Type B pancreatic cell (in vitro differentiated cells): ENCODE results near the gene CIAO2B. TPM values are rescaled to one million over a fixed set of nuclear protein-coding genes. Genes with fewer than 3 reads are reported as not detected.

Experiments used
- DNase-seq: peaks from one replicate; pipeline ENCODE4 v3.0.0; 2021; ENCODE audit warnings: mixed read lengths; ENCODE audit not compliant: unreplicated experiment; ENCODE audit errors: extremely low spot score
- H3K27ac Mint-ChIP-seq: 2 replicates; pipeline ENCODE4 v1.8.0; 2021; ENCODE audit warnings: mild to moderate bottlenecking, mixed read lengths
- H3K27me3 Mint-ChIP-seq: 2 replicates; pipeline ENCODE4 v1.8.0; 2021; ENCODE audit warnings: mixed read lengths
- H3K36me3 Mint-ChIP-seq: 2 replicates; pipeline ENCODE4 v1.8.0; 2021; ENCODE audit warnings: mixed read lengths
- H3K4me1 Mint-ChIP-seq: one replicate; pipeline ENCODE4 v1.8.0; 2021; ENCODE audit warnings: mixed read lengths; ENCODE audit not compliant: unreplicated experiment
- H3K4me3 Mint-ChIP-seq: 2 replicates; pipeline ENCODE4 v1.8.0; 2021; ENCODE audit warnings: mild to moderate bottlenecking, mixed read lengths
- H3K9me3 Mint-ChIP-seq: 2 replicates; pipeline ENCODE4 v1.8.0; 2021; ENCODE audit warnings: mixed read lengths
- total RNA-seq: library from RNA; stranded (reverse); gene quantifications from 2 replicates; pipeline ENCODE4 v1.2.1, GENCODE V29; 2021; ENCODE audit warnings: low replicate concordance
- TF ChIP-seq, protein P1 (sequence below): fragments of 200-600 bp; sonication (generic); conservative IDR thresholded peaks from 2 replicates; pipeline ENCODE4 v1.5.0; 2021; ENCODE audit warnings: antibody characterized with exemption, mild to moderate bottlenecking

Gene CIAO2B
- total RNA-seq, 1 donor from 2014 or later = 71.3 TPM

- H3K27me3 Mint-ChIP-seq = peaks cover 13% of the 10 kb centered on the region
- peaks cover 8% of the 10 kb centered on the region for H3K9me3 Mint-ChIP-seq
- no peak overlapping the region for H3K4me3 Mint-ChIP-seq
- peaks cover 10% of the 10 kb centered on the region for H3K4me1 Mint-ChIP-seq
- DNase-seq = no peak
- no peak overlapping the region for H3K27ac Mint-ChIP-seq
- TF ChIP-seq, protein P1, sequence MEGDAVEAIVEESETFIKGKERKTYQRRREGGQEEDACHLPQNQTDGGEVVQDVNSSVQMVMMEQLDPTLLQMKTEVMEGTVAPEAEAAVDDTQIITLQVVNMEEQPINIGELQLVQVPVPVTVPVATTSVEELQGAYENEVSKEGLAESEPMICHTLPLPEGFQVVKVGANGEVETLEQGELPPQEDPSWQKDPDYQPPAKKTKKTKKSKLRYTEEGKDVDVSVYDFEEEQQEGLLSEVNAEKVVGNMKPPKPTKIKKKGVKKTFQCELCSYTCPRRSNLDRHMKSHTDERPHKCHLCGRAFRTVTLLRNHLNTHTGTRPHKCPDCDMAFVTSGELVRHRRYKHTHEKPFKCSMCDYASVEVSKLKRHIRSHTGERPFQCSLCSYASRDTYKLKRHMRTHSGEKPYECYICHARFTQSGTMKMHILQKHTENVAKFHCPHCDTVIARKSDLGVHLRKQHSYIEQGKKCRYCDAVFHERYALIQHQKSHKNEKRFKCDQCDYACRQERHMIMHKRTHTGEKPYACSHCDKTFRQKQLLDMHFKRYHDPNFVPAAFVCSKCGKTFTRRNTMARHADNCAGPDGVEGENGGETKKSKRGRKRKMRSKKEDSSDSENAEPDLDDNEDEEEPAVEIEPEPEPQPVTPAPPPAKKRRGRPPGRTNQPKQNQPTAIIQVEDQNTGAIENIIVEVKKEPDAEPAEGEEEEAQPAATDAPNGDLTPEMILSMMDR = no peak
- H3K36me3 Mint-ChIP-seq = no peaks in the 10 kb centered on the region
Measured at GRCh38 chr16:66910175-66910940, 23.8 kb downstream of the CIAO2B start.

DNA sequence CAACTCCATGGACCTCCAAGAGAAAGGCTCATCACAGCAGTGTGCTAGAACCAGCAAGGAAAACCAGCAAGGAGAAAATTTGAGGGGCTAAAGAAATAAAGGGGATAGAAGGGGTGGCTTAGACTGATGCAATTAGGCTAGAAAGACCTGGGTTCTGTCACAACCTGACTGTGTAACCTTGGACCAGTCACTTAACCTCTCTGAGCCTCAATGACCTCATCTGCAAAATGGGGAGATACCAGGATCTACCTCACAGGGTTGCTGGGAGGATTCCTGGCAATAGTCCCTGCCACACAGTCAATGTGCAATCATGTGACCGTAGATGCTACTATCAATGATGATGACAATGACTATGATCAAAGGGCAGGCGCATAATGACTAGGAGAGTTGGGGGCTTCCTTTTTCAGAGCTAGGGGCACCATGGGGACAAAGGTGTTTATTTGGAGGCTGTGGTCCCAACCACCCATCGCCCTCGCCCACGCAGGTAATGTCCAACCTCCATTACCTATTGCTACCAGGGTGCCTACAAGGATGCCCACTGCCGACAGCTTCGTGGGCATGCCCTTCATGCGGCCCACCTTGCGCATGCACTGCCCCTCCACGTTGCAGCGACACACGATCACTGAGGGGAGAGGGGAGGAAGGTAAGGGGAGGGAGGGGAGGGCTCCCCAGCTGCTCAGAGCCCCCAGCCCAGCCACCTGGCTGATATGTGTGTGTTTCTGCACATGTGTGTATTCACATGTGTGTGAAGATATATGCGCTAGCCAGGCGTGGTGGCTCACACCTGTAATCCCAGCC, 25.2 kb downstream of the CIAO2B start:
- Mint-ChIP-seq H3K4me1 (peaks cover 19% of the 10 kb centered on the region), H3K4me3 (no peak overlapping the region), H3K27me3 (peaks cover 3% of the 10 kb centered on the region), H3K27ac (no peak overlapping the region), H3K9me3 (peaks cover 8% of the 10 kb centered on the region), H3K36me3 (no peaks in the 10 kb centered on the region)
- TF ChIP-seq, protein P1 = no peak
- DNase-seq = no peak

GRCh38 chr16:66908116-66908515, 26.1 kb downstream of the CIAO2B start:
- Mint-ChIP-seq H3K4me3 (no peak overlapping the region), H3K36me3 (no peaks in the 10 kb centered on the region), H3K27me3 (peaks cover 3% of the 10 kb centered on the region), H3K9me3 (peaks cover 8% of the 10 kb centered on the region), H3K4me1 (peaks cover 19% of the 10 kb centered on the region), H3K27ac (no peak overlapping the region)
- TF ChIP-seq, protein P1 = no peak
- DNase-seq = no peak

DNA sequence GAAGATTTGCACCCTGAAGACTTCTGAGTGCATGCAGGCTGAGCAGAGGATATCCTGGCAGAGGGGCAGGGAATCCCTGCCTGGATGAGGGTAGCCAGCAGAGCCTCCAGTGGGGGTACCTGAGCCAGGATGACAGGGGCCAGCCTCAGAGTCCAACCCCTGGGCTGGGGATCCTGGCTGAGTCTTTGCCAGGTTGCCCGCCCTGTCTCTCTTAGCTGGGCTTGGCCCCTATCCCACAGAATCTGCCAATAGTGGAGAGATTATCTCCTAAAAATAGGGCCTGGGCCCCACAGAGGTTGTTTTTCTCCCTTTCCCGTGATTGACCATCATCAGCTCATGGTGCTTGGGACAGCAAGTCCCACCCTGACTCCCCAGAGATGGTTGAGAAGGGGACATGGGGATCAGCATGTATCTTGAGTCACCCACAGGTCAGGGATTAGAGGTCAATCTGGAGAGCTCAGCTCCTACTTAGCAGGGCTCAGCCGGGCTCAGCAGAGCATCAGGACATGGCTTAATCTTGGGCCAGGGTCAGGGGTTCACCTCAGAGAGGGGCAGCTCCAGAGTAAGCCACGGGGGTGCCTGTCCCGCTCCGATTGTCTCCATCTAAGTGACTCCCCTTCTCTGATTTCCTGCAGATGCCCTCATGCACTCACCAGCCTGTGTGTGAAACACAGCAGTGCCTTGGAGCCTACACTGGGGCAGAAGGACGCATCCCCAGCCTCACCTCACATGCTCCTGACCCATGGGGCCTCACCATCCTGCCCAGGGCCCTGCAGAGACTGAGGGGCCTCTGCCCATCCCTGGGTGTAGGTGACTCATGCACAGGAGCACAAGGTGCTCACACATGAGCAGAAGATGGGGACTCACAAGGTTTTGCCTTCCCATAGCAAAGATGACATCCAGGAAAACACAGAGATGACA, 27.0 kb downstream of the CIAO2B start:
- Mint-ChIP-seq H3K4me1 (peaks cover 19% of the 10 kb centered on the region), H3K27ac (no peak overlapping the region), H3K27me3 (peaks cover 3% of the 10 kb centered on the region), H3K36me3 (no peaks in the 10 kb centered on the region), H3K9me3 (peaks cover 8% of the 10 kb centered on the region), H3K4me3 (no peak overlapping the region)
- DNase-seq = no peak
- TF ChIP-seq, protein P1 = no peak
